Testis (tissue), 2 donors: ENCODE data around the gene DNAI4.

Experiments used
- CTCF ChIP-seq, 3 experiments: fragments of 450-650 bp in 2 of 3; fragments of 200-600 bp in 1 of 3; sonication (generic) in 1 of 3; IDR thresholded peaks; one replicate each; pipeline ENCODE4 v1.5.1; 2016 to 2019; ENCODE audit warnings: antibody characterized with exemption in 3 of 3, mild to moderate bottlenecking in 2 of 3, moderate library complexity in 1 of 3
- POLR2A ChIP-seq: fragments of 450-650 bp; IDR thresholded peaks from one replicate; pipeline ENCODE4 v1.6.1; 2017; ENCODE audit warnings: antibody characterized with exemption, mild to moderate bottlenecking, moderate library complexity

DNA sequence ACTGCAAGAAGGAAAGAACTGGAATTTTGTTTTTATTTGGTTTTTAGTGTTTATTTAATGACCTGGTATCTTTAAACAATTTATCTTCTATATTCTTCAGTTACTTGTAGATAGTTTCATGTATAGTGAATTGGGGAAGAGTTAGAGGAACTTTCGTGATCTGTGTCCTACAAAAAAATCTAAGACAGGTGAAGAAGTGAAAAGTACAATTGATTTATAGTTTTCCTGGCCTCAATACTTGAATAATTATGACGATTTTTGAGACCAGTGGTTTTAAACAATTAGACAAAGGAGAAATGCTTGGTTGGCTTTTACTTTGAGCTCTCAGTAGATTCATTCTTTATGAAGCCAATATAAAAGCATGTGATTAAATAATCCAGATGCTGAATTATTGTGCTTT lies 7.6 kb upstream of the DNAI4 start:
- no peak for TF ChIP-seq CTCF (IDR thresholded peaks at IDR 0.05)
- TF ChIP-seq POLR2A = no peak
